Uterus (tissue), 4 donors: ENCODE measurements around the gene URB1. TPM values are rescaled to one million over a fixed set of nuclear protein-coding genes. Genes with fewer than 3 reads are reported as not detected.
"Not testable (repeated sequence)": the region's sequence is repeated elsewhere in the genome, so short reads cannot be mapped to it uniquely, and the experiment has no call there.

Experiments used
- DNase-seq, 2 donors: peaks; one replicate each; pipeline ENCODE4 v3.0.0-alpha.2; 2019 to 2020
- H3K27ac ChIP-seq, 2 donors: fragments of 200-600 bp; sonication (generic); 1 replicate in 1 of 2; 2 replicates in 1 of 2; pipeline ENCODE4 v1.5.1; 2016 to 2018
- H3K27me3 ChIP-seq, 2 donors: fragments of 200-600 bp; sonication (generic); one replicate each; pipeline ENCODE4 v1.5.1; 2018 to 2019; ENCODE audit warnings: control low read depth in 1 of 2
- H3K36me3 ChIP-seq, 2 donors: fragments of 200-600 bp; sonication (generic); one replicate each; pipeline ENCODE4 v1.5.1; 2019; ENCODE audit warnings: control low read depth in 1 of 2
- H3K4me1 ChIP-seq, 2 donors: fragments of 200-600 bp; sonication (generic); one replicate each; pipeline ENCODE4 v1.5.1; 2018 to 2019; ENCODE audit warnings: control low read depth in 1 of 2
- H3K4me3 ChIP-seq, 2 donors: fragments of 200-600 bp; sonication (generic); 1 replicate in 1 of 2; 2 replicates in 1 of 2; pipeline ENCODE4 v1.5.1; 2018 to 2019; ENCODE audit warnings: mild to moderate bottlenecking in 1 of 2
- H3K9me3 ChIP-seq, 2 donors: fragments of 200-600 bp; sonication (generic); one replicate each; pipeline ENCODE4 v1.5.1; 2019; ENCODE audit warnings: control low read depth in 1 of 2
- CTCF ChIP-seq, 4 experiments: fragments of 200-600 bp in 2 of 4; fragments of 450-650 bp in 2 of 4; sonication (generic) in 2 of 4; IDR thresholded peaks; one replicate each; pipeline ENCODE4 v1.5.1; 2016 to 2019; ENCODE audit warnings: antibody characterized with exemption in 4 of 4, mild to moderate bottlenecking in 2 of 4, moderate library complexity in 1 of 4
- POLR2A ChIP-seq, 2 donors: fragments of 450-650 bp; IDR thresholded peaks; one replicate each; pipeline ENCODE4 v1.6.1; 2016; ENCODE audit warnings: antibody characterized with exemption in 2 of 2, mild to moderate bottlenecking in 1 of 2, moderate library complexity in 1 of 2
- intact Hi-C: fragments of 100-400 bp; cut with DNase I; formaldehyde crosslinking; loops from one replicate; pipeline ENCODE4 v1.15.1; 2023; ENCODE audit warnings: low total_unique reads
- total RNA-seq, 4 donors: library from RNA; depleted of rRNA in 3 of 4; stranded (reverse); fragments of >200 nt in 3 of 4; gene quantifications; one replicate each; pipeline versions ENCODE4 v1.1.0 to v1.2.4, GENCODE V29; 2014 to 2023
- donor health status: DM: yes; HTN: yes; CAD: no.

The URB1 gene
- total RNA-seq, result 10 to 100 TPM; 11.8 to 31.0 (median 26.0) TPM

DNA sequence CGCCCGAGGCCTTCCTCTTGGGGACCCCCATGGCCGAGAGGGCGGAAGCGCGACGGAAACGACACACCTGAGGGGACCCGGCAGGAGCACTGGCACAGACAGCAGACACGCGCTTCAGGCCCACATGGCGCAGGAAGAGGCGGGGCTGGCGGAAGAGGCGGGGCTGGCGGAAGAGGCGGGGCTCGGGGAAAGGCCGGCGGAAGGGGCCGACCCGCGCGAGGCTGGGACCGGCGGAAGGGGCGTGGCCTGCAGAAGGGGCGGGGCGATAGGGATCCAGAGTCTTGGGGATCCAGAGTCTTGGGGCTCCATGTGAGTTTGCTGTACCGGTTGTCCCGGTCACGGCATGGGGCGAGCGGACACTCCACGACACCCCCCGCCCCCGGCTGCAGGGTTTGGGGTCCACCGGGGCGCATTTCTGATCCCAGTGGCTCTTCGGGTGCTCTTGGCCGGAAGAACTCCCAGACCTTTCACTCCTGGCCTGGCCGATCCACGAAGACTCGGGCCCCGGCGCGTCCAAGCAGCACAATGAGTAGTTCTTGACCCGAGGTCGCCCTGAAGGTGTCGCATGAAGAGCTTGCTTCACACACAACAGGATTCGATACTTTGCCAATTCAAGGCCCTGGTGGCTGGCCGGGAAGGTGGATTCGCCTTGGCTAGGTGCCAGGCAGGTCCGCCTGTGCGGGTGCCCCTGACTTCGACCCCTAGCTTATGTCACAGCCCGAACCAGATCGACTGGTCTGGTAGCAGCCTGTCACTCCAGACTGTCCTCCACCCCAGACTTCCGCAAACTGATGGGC lies at the start of gene URB1:
Gene URB1 (minus strand): TSS at position 133 of the 797 bp plus-strand sequence. CDS start 102 bp downstream, at position 31.
- peak within 1 kb of the TSS; percentile 75 to 81 for H3K27ac ChIP-seq
- H3K36me3 ChIP-seq, result no peaks in the 10 kb centered on the region
- TF ChIP-seq POLR2A (IDR thresholded peaks at IDR 0.05), result peak; percentile 77 to 84
- no peak for TF ChIP-seq CTCF (IDR thresholded peaks at IDR 0.05)
- intact Hi-C loops, result loop anchor here (10.0 kb wide), 1 partner anchor 728 kb away; no protein-coding TSS in a partner anchor
- DNase-seq, result peak; percentile 91 to 96
- peak within 1 kb of the TSS; percentile 82 to 96 for H3K4me3 ChIP-seq
- peaks cover 3% of the 10 kb centered on the region in 2 donors for H3K4me1 ChIP-seq
- no peaks in the 10 kb centered on the region for H3K9me3 ChIP-seq
- H3K27me3 ChIP-seq, result no peaks in the 10 kb centered on the region

- no peak for TF ChIP-seq POLR2A (IDR thresholded peaks at IDR 0.05)
- no peak for TF ChIP-seq CTCF (IDR thresholded peaks at IDR 0.05)
- no peaks in the 10 kb centered on the region for H3K4me1 ChIP-seq
Observed at GRCh38 chr21:32437729-32438128, 44.9 kb upstream of the URB1 start.

GRCh38 chr21:32432982-32433660 lies 40.3 kb upstream of the URB1 start:
- intact Hi-C loops, H3K36me3 ChIP-seq, H3K9me3 ChIP-seq: not testable (repeated sequence)

More at GRCh38 chr21:32437729-32438128, 44.9 kb upstream of the URB1 start:
- no peak overlapping the region for H3K27ac ChIP-seq
- H3K36me3 ChIP-seq, result no peaks in the 10 kb centered on the region
- H3K4me3 ChIP-seq, result no peak overlapping the region
- H3K9me3 ChIP-seq, result no peaks in the 10 kb centered on the region
- intact Hi-C loops, result no loop called here
- no peak for DNase-seq
- no peaks in the 10 kb centered on the region for H3K27me3 ChIP-seq

GRCh38 chr21:32427958-32428623 lies 35.3 kb upstream of the URB1 start:
- peak overlapping the region; percentile 16 to 35 for H3K27ac ChIP-seq
- H3K9me3 ChIP-seq, result no peaks in the 10 kb centered on the region
- no peak overlapping the region for H3K4me3 ChIP-seq
- no peaks in the 10 kb centered on the region for H3K36me3 ChIP-seq
- no peak for DNase-seq
- no peak for TF ChIP-seq CTCF (IDR thresholded peaks at IDR 0.05)
- TF ChIP-seq POLR2A (IDR thresholded peaks at IDR 0.05), result no peak
- intact Hi-C loops, result no loop called here
- no peaks in the 10 kb centered on the region for H3K27me3 ChIP-seq
- peaks cover 5 to 8% of the 10 kb centered on the region in 2 donors for H3K4me1 ChIP-seq

More at GRCh38 chr21:32432982-32433660, 40.3 kb upstream of the URB1 start:
- not testable (repeated sequence) for H3K27ac ChIP-seq, H3K4me1 ChIP-seq, DNase-seq, H3K4me3 ChIP-seq, H3K27me3 ChIP-seq

GRCh38 chr21:32426592-32427051 lies 33.8 kb upstream of the URB1 start:
- H3K4me1 ChIP-seq, result peaks cover 5 to 8% of the 10 kb centered on the region in 2 donors
- H3K27ac ChIP-seq, result peak overlapping the region; percentile 21 to 62
- H3K27me3 ChIP-seq, result no peaks in the 10 kb centered on the region
- no peak for DNase-seq
- intact Hi-C loops, result no loop called here
- TF ChIP-seq POLR2A (IDR thresholded peaks at IDR 0.05) (no peak), CTCF (IDR thresholded peaks at IDR 0.05) (no peak)
- no peak overlapping the region for H3K4me3 ChIP-seq
- H3K9me3 ChIP-seq, result no peaks in the 10 kb centered on the region
- H3K36me3 ChIP-seq, result no peaks in the 10 kb centered on the region
